ENCODE measurements around the gene FAT1.

DNA sequence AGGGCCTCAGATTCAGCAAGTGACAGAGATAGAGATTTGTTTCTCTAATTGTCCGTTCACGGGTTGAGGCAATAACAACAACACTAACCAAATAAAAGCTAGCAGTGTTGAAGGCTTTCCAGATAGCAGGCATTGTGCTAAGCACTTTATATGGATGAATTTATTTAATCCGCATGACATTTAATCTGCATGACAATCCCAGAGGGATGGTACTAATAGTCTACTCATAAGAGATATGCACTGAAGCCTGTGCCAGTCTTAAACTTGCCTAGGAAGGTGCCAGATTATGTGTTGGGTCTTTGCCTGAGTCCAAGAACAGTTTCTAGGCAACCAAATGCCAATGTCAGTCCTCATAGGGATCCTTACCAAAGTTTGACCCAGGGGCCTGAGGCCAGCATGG, 37.7 kb upstream of the FAT1 start:
- no peak for TF ChIP-seq CTCF (IDR thresholded peaks at IDR 0.05)
- no peak for TF ChIP-seq POLR2A (IDR thresholded peaks at IDR 0.05)

Data from sigmoid colon (tissue), 3 donors.